LNCAP (cell line): ENCODE measurements around the gene MFSD6.

Source experiments
- CTCF ChIP-seq: fragments of 450-650 bp; IDR thresholded peaks from 2 replicates; pipeline ENCODE4 v1.5.1; 2017; ENCODE audit warnings: mild to moderate bottlenecking

Gene MFSD6

GRCh38 chr2:190452433-190452832, 44.3 kb downstream of the MFSD6 start:
- no peak for TF ChIP-seq CTCF

DNA sequence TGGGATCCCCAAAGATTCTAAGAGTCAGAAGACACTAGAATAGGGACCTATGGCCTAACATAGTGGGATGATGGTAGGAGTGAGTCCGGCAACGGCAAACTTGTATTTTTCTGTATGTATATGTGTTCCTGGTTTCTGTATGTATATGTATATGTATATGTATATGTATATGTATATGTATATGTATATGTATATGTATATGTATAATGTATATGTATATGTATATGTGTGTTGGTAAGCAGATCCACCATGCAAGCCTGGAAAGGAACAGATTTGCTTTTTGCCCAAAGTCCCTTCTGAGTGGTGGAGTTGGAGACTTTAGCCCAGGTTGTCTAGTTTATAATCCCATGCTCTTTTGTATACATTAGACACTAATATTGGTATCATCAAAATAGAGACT, 46.6 kb downstream of the MFSD6 start:
- no peak for TF ChIP-seq CTCF

GRCh38 chr2:190455358-190456095, 47.4 kb downstream of the MFSD6 start:
- TF ChIP-seq CTCF = no peak

- no peak for TF ChIP-seq CTCF
These were observed 48.7 kb downstream of the MFSD6 start for GRCh38 chr2:190456833-190457232.

- TF ChIP-seq CTCF = no peak
These were observed 49.1 kb downstream of the MFSD6 start for GRCh38 chr2:190457256-190457655.

- TF ChIP-seq CTCF = no peak
These were observed 50.4 kb downstream of the MFSD6 start for GRCh38 chr2:190458352-190459107.

DNA sequence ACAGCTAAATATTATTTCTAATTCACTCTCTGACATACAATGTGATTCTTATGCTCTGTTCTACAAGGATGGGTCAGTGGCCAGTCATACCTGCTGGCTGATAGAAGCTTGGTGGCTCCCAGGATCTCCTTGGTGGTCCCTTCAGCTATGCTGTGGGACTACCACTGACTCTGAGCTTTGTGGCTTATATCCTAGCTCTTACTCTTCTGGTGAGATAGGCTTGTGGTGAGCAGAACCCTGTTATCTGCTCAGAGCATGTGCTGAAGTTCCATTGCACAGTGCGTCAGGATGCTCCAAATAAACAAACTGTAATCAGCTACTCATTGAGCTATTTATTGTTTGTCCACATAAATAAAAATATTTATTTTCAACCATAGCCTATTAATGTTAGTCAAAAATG, 51.7 kb downstream of the MFSD6 start:
- TF ChIP-seq CTCF = no peak
